HepG2 (cell line): ENCODE results near the gene CDK2. TPM values are rescaled to one million over a fixed set of nuclear protein-coding genes. Genes with fewer than 3 reads are reported as not detected.

Experiments
- ATAC-seq: fragments of 200-7000 bp; cut with Tn5 transposase; 3 replicates; pipeline ENCODE4 v1.9.1; 2020; ENCODE audit warnings: mild to moderate bottlenecking, moderate library complexity
- BruUV-seq: library from RNA; stranded (reverse); fragments of 400-500 nt; replicated peaks from 2 replicates; lab custom pipeline; 2021; lab: Mats Ljungman, UMichigan
- CTCF ChIA-PET: fragments of 300-600 bp; formaldehyde crosslinking; extraction: SDS; loops from one replicate; lab custom pipeline; 2021; ENCODE audit warnings: low total read pairs, inconsistent platforms, low intra/inter-chr PET ratio; lab: Yijun Ruan, JAX
- POLR2A ChIA-PET: fragments of 350-600 bp; sonication (Branson Sonifier 250); formaldehyde crosslinking; loops from one replicate; lab custom pipeline; 2020; ENCODE audit warnings: antibody characterized with exemption, inconsistent platforms; lab: Yijun Ruan, JAX
- DNase-seq: peaks from one replicate; pipeline ENCODE4 v3.0.0-alpha.2; 2015; ENCODE audit warnings: low spot score
- FAIRE-seq: peaks from 3 replicates; lab custom pipeline; 2011; peaks lifted over from hg19 to GRCh38; lab: Jason Lieb, UNC
- H2AFZ ChIP-seq: one replicate; pipeline ENCODE4 v1.6.1; 2011; ENCODE audit warnings: low read length, inconsistent platforms
- H3K27ac ChIP-seq: fragments of 300-600 bp; 3 replicates; pipeline ENCODE4 v1.8.0; 2011; ENCODE audit warnings: mixed run types, mild to moderate bottlenecking, mixed read lengths, low read length, inconsistent platforms; ENCODE audit not compliant: insufficient read depth; ENCODE audit errors: extremely low read length
- H3K27me3 ChIP-seq, 2 experiments: fragments of 200-600 bp in 1 of 2; 2 replicates in 1 of 2; 3 replicates in 1 of 2; pipeline versions ENCODE4 v1.6.0 to v1.8.0; 2011; ENCODE audit warnings: low read length in 2 of 2, mild to moderate bottlenecking in 2 of 2, moderate library complexity in 2 of 2, inconsistent platforms in 1 of 2; ENCODE audit not compliant: insufficient read depth in 2 of 2, control insufficient read depth in 1 of 2
- H3K36me3 ChIP-seq, 2 experiments: fragments of 200-600 bp in 1 of 2; replicated peaks in 1 of 2; 2 replicates in 1 of 2; 3 replicates in 1 of 2; pipeline versions ENCODE4 v1.5.1 to v1.8.0; 2011; ENCODE audit warnings: low read length in 2 of 2, inconsistent platforms in 1 of 2; ENCODE audit not compliant: insufficient read depth in 2 of 2, control insufficient read depth in 1 of 2
- H3K4me1 ChIP-seq: 2 replicates; pipeline ENCODE4 v1.5.1; 2012; ENCODE audit warnings: low read length, inconsistent platforms; ENCODE audit not compliant: insufficient read depth
- H3K4me2 ChIP-seq: 2 replicates; pipeline ENCODE4 v1.6.0; 2011; ENCODE audit warnings: low read depth, low read length, inconsistent platforms
- H3K4me3 ChIP-seq, 3 experiments: fragments of 200-600 bp in 1 of 3; sonication (generic), shearing (Covaris generic) in 1 of 3; replicated peaks in 1 of 3; 2 replicates each; pipeline ENCODE4 v1.5.1; 2011 to 2016; ENCODE audit warnings: low read length in 3 of 3, inconsistent platforms in 2 of 3, low read depth in 2 of 3, mild to moderate bottlenecking in 2 of 3, control low read depth in 1 of 3, mixed read lengths in 1 of 3; ENCODE audit not compliant: insufficient read depth in 1 of 3
- H3K79me2 ChIP-seq: one replicate; pipeline ENCODE4 v1.6.1; 2011; ENCODE audit warnings: low read length, inconsistent platforms; ENCODE audit not compliant: insufficient read depth
- H3K9ac ChIP-seq: 2 replicates; pipeline ENCODE4 v1.6.0; 2011; ENCODE audit warnings: mild to moderate bottlenecking, low read depth, low read length, inconsistent platforms; ENCODE audit not compliant: insufficient read depth
- H3K9me3 ChIP-seq: 2 replicates; pipeline ENCODE4 v1.5.1; 2012; ENCODE audit warnings: mild to moderate bottlenecking, low read length
- H4K20me1 ChIP-seq: 2 replicates; pipeline ENCODE4 v1.6.0; 2011; ENCODE audit warnings: inconsistent platforms, mild to moderate bottlenecking, low read length, moderate library complexity; ENCODE audit not compliant: insufficient read depth
- ARNT2 ChIP-seq: sonication (generic); formaldehyde crosslinking; IDR thresholded peaks from 2 replicates; pipeline ENCODE4 v1.8.0; 2022; ENCODE audit warnings: mild to moderate bottlenecking, low read depth, missing genetic modification reagents, moderate library complexity
- DRAP1 ChIP-seq: IDR thresholded peaks from 2 replicates; pipeline ENCODE4 v1.6.1; 2016; ENCODE audit warnings: missing genetic modification reagents, missing compliant biosample characterization
- ELF3 ChIP-seq: IDR thresholded peaks from 2 replicates; pipeline ENCODE4 v1.6.1; 2016; ENCODE audit warnings: missing genetic modification reagents, missing compliant biosample characterization
- FOXA3 ChIP-seq: IDR thresholded peaks from 2 replicates; pipeline ENCODE4 v1.6.1; 2016; ENCODE audit warnings: missing genetic modification reagents, missing compliant biosample characterization
- FUBP1 ChIP-seq: sonication (generic); formaldehyde crosslinking; IDR thresholded peaks from 2 replicates; pipeline ENCODE4 v1.5.1; 2020; ENCODE audit warnings: missing genetic modification reagents, mild to moderate bottlenecking, borderline replicate concordance
- GATAD2A ChIP-seq: IDR thresholded peaks from 2 replicates; pipeline ENCODE4 v1.6.1; 2016
- GTF2F1 ChIP-seq: fragments of 150-350 bp; IDR thresholded peaks from 2 replicates; pipeline ENCODE4 v1.6.1; 2014; ENCODE audit warnings: low read length
- HMG20B ChIP-seq: conservative IDR thresholded peaks from 2 replicates; pipeline ENCODE4 v1.6.1; 2016; ENCODE audit warnings: missing genetic modification reagents, missing compliant biosample characterization
- HNF1B ChIP-seq: sonication (generic); formaldehyde crosslinking; IDR thresholded peaks from 2 replicates; pipeline ENCODE4 v1.5.1; 2020; ENCODE audit warnings: mild to moderate bottlenecking, moderate library complexity, missing genetic modification reagents
- ISX ChIP-seq: sonication (generic); formaldehyde crosslinking; conservative IDR thresholded peaks from 2 replicates; pipeline ENCODE4 v1.5.0; 2020; ENCODE audit warnings: missing genetic modification reagents
- KLF9 ChIP-seq: IDR thresholded peaks from 2 replicates; pipeline ENCODE4 v1.6.1; 2016; ENCODE audit warnings: low read depth
- MAFF ChIP-seq: IDR thresholded peaks from 2 replicates; pipeline ENCODE4 v1.6.1; 2011; ENCODE audit warnings: low read depth, low read length, improper control_type of control experiment
- RCOR2 ChIP-seq: IDR thresholded peaks from 2 replicates; pipeline ENCODE4 v1.6.1; 2016; ENCODE audit warnings: missing biosample characterization, missing genetic modification reagents
- SIN3A ChIP-seq: IDR thresholded peaks from 2 replicates; pipeline ENCODE4 v1.6.1; 2011; ENCODE audit warnings: low read depth, mild to moderate bottlenecking, control low read depth, low read length, borderline replicate concordance
- TEAD3 ChIP-seq: optimal IDR thresholded peaks from 2 replicates; pipeline ENCODE3; 2016; ENCODE audit warnings: borderline replicate concordance
- ZBTB7B ChIP-seq: sonication (generic); formaldehyde crosslinking; IDR thresholded peaks from 2 replicates; pipeline ENCODE4 v1.4.0; 2020; ENCODE audit warnings: missing genetic modification reagents
- ZBTB8A ChIP-seq: sonication (generic); formaldehyde crosslinking; IDR thresholded peaks from 2 replicates; pipeline ENCODE4 v1.4.0; 2020; ENCODE audit warnings: mild to moderate bottlenecking, low read depth, missing genetic modification reagents, borderline replicate concordance
- ZNF24 ChIP-seq: fragments of 450-650 bp; IDR thresholded peaks from 2 replicates; pipeline ENCODE4 v1.6.1; 2017; ENCODE audit warnings: antibody characterized with exemption, mild to moderate bottlenecking
- ZNF274 ChIP-seq: sonication (generic); formaldehyde crosslinking; IDR thresholded peaks from 2 replicates; pipeline ENCODE4 v1.5.1; 2020; ENCODE audit warnings: mild to moderate bottlenecking, missing genetic modification reagents
- ZNF296 ChIP-seq: sonication (generic); formaldehyde crosslinking; conservative IDR thresholded peaks from 2 replicates; pipeline ENCODE4 v1.5.0; 2020; ENCODE audit warnings: mild to moderate bottlenecking, missing genetic modification reagents
- ZNF317 ChIP-seq: sonication (generic); formaldehyde crosslinking; IDR thresholded peaks from 2 replicates; pipeline ENCODE4 v1.5.0; 2020; ENCODE audit warnings: mild to moderate bottlenecking, missing genetic modification reagents
- ZNF510 ChIP-seq: sonication (generic); formaldehyde crosslinking; IDR thresholded peaks from 2 replicates; pipeline ENCODE4 v1.4.0; 2020; ENCODE audit warnings: low read depth, mild to moderate bottlenecking, missing genetic modification reagents
- ZNF615 ChIP-seq: sonication (generic); formaldehyde crosslinking; IDR thresholded peaks from 2 replicates; pipeline ENCODE4 v1.5.0; 2020; ENCODE audit warnings: mild to moderate bottlenecking, missing genetic modification reagents, borderline replicate concordance
- ZSCAN25 ChIP-seq: sonication (generic); formaldehyde crosslinking; IDR thresholded peaks from 2 replicates; pipeline ENCODE4 v1.8.0; 2022; ENCODE audit warnings: mild to moderate bottlenecking, missing genetic modification reagents
- WGBS: methylation state at CpG from one replicate; pipeline ENCODE4 v1.1.6; 2017; ENCODE audit warnings: low lambda C conversion rate; 5-methylcytosine and 5-hydroxymethylcytosine counted together
- in situ Hi-C: cut with HindIII; loops from 2 replicates; pipeline ENCODE4 v1.10.0; 2017; ENCODE audit warnings: low pct_unique_long_range_greater_than_20kb; ENCODE audit not compliant: extremely low pct_ligation_motif_present
- intact Hi-C: fragments of 100-400 bp; cut with micrococcal nuclease; formaldehyde crosslinking; loops from one replicate; pipeline ENCODE4 v1.10.0; 2022; ENCODE audit not compliant: unreplicated experiment
- polyA plus RNA-seq, 8 experiments: library from polyadenylated mRNA; depleted of rRNA in 3 of 8; stranded (reverse) in 7 of 8; unstranded in 1 of 8; fragments of >200 nt; fragmentation: Illumina TruSeq in 4 of 8; extraction: Trizol in 4 of 8; gene quantifications; 2 replicates each; pipeline versions ENCODE4 v1.2.1 to v1.2.3, GENCODE V29; 2011 to 2016; ENCODE audit warnings: low read depth in 4 of 8, missing spikeins in 1 of 8, mixed read lengths in 1 of 8; ENCODE audit not compliant: insufficient read depth in 1 of 8
- total RNA-seq, 5 experiments: library from RNA; depleted of rRNA; stranded (reverse); fragments of >200 nt; fragmentation: Illumina TruSeq; extraction: Trizol; gene quantifications; 2 replicates each; pipeline ENCODE4 v1.2.3, GENCODE V29; 2016; ENCODE audit warnings: low read depth in 1 of 5

CDK2 gene
- total and polyA plus RNA-seq, 2 of the 13 experiments (the other 11 are each of a cell fraction or from before 2014, with no cell fraction given) = 47.5 to 52.6 TPM

- H3K36me3 ChIP-seq = peaks cover 11 to 21% of the 10 kb centered on the region in 2 experiments; a peak in 4 of 5 replicates
- H4K20me1 ChIP-seq = no peaks in the 10 kb centered on the region
- FAIRE-seq = peak; percentile 98
- WGBS = 33% methylated on average over 7 of the region's 7 CpGs
- BruUV-seq = no TSS peak
- H3K79me2 ChIP-seq = peaks cover 20% of the 10 kb centered on the region
- ATAC-seq = no peak
- no peak overlapping the region for H2AFZ ChIP-seq
- H3K9ac ChIP-seq = no peak overlapping the region; the same call in 1 of the 2 replicates
- POLR2A ChIA-PET = interaction anchor here (0.8 to 1.5 kb wide), 4 partner anchors 8 to 80 kb away, joined by 3 to 7 read pairs (median 4); no protein-coding TSS in a partner anchor
- DNase-seq = peak; percentile 62
- H3K9me3 ChIP-seq = no peaks in the 10 kb centered on the region
- H3K27me3 ChIP-seq = peaks cover 0 to 3% of the 10 kb centered on the region in 2 experiments; a peak in 1 of 5 replicates
- intact Hi-C loops = no loop called here
- peak overlapping the region; percentile 65 for H3K4me2 ChIP-seq
- H3K27ac ChIP-seq = peak overlapping the region; percentile 53
- peaks cover 62% of the 10 kb centered on the region for H3K4me1 ChIP-seq
- CTCF ChIA-PET = no interaction called here
- in situ Hi-C loops = no loop called here
- H3K4me3 ChIP-seq = peak overlapping the region in 1 of 3 experiments; percentile 30; a peak in 1 of 6 replicates
- TF ChIP-seq DRAP1 (0 out of 2 replicates have a peak, but pooled peaks have one; percentile 26), HMG20B (CRISPR knock-in tag) (no peak), SIN3A (no peak), ZNF615 (CRISPR knock-in tag) (no peak), ZNF274 (CRISPR knock-in tag) (no peak), TEAD3 (peak; percentile 50), GATAD2A (CRISPR knock-in tag) (peak; percentile 41; the same call in 1 of the 2 replicates), FUBP1 (CRISPR knock-in tag) (no peak), GTF2F1 (no peak), ELF3 (peak; percentile 46; the same call in 1 of the 2 replicates), HNF1B (CRISPR knock-in tag) (peak; percentile 72; the same call in 1 of the 2 replicates), MAFF (no peak), ISX (no peak), FOXA3 (CRISPR knock-in tag) (0 out of 2 replicates have a peak, but pooled peaks have one; percentile 19), ZNF317 (CRISPR knock-in tag) (no peak), ZBTB7B (peak; percentile 67; the same call in 1 of the 2 replicates), ZNF510 (CRISPR knock-in tag) (no peak), RCOR2 (no peak), ARNT2 (no peak), ZBTB8A (CRISPR knock-in tag) (no peak), ZNF24 (no peak), ZSCAN25 (CRISPR knock-in tag) (no peak), KLF9 (CRISPR knock-in tag) (no peak), ZNF296 (CRISPR knock-in tag) (no peak)
Observed at GRCh38 chr12:56001487-56002100, 35.0 kb downstream of the CDK2 start.
